Lower leg skin (tissue), 3 donors: Measurements from ENCODE around the gene ZNF665.

ENCODE experiments used
- POLR2A ChIP-seq, 2 donors: fragments of 450-650 bp; IDR thresholded peaks; one replicate each; pipeline ENCODE4 v1.6.1; 2016 to 2017; ENCODE audit warnings: antibody characterized with exemption in 2 of 2, mild to moderate bottlenecking in 1 of 2, moderate library complexity in 1 of 2
- TF ChIP-seq, protein P1 (sequence below), 3 donors: fragments of 450-650 bp; IDR thresholded peaks; one replicate each; pipeline ENCODE4 v1.5.1; 2016; ENCODE audit warnings: antibody characterized with exemption in 3 of 3, mild to moderate bottlenecking in 3 of 3, moderate library complexity in 2 of 3

DNA sequence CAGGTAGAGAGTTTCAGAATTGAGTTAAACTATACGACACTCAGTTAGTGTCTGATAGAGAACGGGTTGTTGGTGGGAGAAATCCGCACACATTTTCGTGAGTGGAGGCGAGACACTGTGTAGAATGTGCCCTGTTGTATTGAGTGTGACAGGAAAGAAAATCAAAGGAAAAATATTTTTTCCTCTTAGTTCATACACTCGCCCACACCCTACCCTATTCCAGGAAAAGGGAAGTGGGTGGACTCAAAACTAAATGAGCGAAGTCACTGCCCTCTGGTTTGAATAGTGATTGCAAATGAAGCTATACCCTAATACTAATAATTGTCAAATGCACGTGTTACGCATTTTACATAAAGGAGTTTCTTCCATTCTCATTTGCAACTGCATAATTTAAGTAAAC, 36.3 kb downstream of the ZNF665 start:
- TF ChIP-seq, protein P1, sequence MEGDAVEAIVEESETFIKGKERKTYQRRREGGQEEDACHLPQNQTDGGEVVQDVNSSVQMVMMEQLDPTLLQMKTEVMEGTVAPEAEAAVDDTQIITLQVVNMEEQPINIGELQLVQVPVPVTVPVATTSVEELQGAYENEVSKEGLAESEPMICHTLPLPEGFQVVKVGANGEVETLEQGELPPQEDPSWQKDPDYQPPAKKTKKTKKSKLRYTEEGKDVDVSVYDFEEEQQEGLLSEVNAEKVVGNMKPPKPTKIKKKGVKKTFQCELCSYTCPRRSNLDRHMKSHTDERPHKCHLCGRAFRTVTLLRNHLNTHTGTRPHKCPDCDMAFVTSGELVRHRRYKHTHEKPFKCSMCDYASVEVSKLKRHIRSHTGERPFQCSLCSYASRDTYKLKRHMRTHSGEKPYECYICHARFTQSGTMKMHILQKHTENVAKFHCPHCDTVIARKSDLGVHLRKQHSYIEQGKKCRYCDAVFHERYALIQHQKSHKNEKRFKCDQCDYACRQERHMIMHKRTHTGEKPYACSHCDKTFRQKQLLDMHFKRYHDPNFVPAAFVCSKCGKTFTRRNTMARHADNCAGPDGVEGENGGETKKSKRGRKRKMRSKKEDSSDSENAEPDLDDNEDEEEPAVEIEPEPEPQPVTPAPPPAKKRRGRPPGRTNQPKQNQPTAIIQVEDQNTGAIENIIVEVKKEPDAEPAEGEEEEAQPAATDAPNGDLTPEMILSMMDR (IDR thresholded peaks at IDR 0.05) = no peak
- TF ChIP-seq POLR2A (IDR thresholded peaks at IDR 0.05) = no peak
